Measurements from ENCODE around the gene STRADB. TPM values are rescaled to one million over a fixed set of nuclear protein-coding genes. Genes with fewer than 3 reads are reported as not detected.

STRADB gene
- total RNA-seq, 1 donor from 2014 or later: 34.7 TPM

Other genes starting within 250 kb of the STRADB start
- 25.2 TPM for gene CASP8, start 191.2 kb upstream of the STRADB start, total RNA-seq
- gene FLACC1, start 94.4 kb upstream of the STRADB start, total RNA-seq: 2.8 TPM
- gene TRAK2, start 282 bp upstream of the STRADB start, total RNA-seq: 59.7 TPM
- 14.7 TPM for gene TMEM237, start 191.8 kb downstream of the STRADB start, total RNA-seq
- gene MPP4, start 246.9 kb downstream of the STRADB start, total RNA-seq: not detected